Hair follicle dermal papilla cell (primary cell): Measurements from ENCODE around the gene WDR62. TPM values are rescaled to one million over a fixed set of nuclear protein-coding genes. Genes with fewer than 3 reads are reported as not detected.

Experiments used
- total RNA-seq: library from RNA; depleted of rRNA; stranded (reverse); fragments of >200 nt; gene quantifications from 2 replicates; pipeline ENCODE4 v1.2.3, GENCODE V29; 2012

Gene WDR62
- 1.5 and 2.2 TPM in 2 replicates for total RNA-seq

DNA sequence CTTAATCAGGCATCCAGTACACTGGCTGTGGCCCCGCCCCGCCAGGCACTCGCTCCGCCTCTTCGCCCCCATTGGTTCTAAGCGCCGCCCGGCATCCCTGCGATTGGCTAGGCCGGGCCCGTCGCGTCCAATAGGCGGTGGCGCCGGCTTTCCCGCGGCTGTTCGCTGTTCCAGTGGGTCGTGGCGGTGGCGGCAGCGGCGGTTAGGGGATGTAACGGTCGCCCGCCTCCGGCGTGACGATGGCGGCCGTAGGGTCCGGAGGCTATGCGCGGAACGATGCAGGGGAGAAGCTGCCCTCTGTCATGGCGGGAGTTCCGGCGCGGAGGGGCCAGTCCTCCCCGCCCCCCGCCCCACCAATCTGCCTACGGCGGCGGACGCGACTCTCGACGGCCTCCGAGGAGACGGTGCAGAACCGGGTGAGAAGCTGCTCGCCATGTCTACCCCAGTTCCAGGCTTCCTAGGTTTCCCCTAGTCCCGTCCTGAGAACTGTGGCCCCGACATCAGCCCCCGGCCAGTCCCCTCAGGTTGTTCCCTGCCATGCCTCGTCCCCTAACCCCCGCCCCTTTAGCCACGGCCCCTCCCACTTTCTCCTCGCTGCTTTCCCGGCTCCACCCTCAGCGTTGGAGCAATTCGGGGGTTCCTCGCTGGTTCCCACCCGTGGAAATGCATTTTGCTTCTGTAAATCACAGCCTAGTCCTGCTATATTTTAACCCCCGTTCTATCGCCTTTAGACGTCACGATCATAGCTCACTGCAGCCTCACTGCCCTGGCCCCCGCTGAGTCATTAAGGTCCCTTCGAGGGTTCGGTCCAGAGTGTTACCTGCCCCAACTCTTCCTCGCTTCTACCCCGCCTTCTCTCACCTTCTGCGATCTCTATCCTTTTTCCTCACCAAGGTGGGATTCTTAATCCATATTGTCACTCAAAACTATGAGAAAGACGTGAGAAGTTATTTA is at the start of gene WDR62:
TSS of gene WDR62 (plus strand) at position 165 of the 954 bp plus-strand sequence. CDS start at position 240, 75 bp downstream.

DNA sequence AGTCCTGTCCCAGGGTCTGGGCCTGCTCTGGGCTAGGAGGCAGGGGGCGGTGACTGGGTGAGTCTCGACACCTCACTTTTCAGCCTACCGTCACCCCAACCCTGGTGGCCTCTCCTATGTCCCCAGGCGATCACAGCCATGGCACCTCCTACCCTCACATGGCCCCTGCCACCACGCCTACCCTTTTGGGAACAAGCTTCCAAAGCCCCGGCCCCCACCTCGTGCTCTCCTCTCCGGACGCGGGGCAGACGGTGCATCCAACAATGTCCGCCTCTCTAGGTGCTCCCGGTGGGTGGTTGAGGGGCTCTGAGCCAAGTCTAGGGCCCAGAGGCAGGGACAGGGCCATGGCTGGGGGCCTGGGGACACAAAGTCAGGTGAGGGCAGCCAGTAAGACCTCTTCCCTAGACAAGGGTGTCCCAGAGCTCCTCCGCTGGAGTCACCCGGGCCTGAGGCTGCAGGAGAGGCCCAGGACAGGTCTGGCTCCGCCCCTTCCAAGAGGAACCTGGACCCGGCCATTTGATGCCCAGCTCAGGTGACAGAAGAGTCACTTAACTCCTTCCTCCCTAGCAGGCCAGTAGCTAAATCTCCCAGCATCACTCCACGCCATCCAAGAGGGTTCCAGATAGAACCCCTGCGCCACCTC is 46.2 kb upstream of the WDR62 start, which contains the start of gene SYNE4:
TSS of gene SYNE4 (minus strand) at position 478 of the 643 bp plus-strand sequence. CDS start at position 346, 132 bp downstream.

DNA sequence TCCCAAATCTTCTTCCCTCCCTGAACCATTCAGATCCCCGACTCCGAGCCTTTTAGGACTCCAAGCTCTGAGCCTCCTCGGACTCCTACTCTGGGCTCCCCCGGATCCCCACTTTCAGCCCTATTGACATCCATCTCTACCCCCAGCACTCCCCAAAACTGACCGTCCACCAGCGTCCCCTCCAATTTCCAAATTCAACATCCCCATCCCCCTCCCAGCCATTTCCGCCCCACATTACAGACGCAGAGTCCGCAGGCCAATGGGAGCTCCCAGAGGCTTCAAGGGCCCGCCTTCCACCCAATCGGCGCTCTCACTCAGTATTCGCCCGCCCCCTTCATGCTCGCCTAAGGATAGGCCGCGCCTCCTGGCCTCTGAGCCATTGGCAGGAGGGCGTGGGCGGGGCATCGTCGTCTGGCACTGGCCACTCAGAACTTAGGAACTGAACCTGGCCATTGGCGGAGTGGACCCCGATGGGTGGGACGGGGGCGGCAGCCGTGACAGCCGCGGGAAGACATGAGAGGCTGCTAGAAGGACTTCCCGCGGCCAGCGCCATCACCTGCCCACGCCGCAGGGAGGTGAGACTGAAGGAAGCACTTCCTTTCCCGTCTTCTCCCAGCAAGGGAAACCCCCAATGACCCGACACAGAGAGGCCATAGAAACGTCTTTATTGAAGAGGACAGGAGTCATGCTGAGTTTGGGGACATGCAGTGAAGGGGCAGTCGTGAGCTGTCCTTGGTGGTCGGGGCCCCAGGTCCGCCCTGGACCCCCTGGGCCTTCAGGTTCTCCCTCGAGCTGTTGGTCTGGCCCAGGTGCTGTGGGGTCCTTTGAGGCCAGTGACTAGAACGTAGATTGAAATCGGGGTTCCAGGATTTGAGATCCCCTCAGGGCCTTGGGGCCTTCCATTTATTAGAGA is 40.4 kb upstream of the WDR62 start, which contains the start of gene ALKBH6:
TSS of gene ALKBH6 (minus strand) at position 202 of the 913 bp plus-strand sequence. CDS start 816 bp downstream, outside the sequence.

DNA sequence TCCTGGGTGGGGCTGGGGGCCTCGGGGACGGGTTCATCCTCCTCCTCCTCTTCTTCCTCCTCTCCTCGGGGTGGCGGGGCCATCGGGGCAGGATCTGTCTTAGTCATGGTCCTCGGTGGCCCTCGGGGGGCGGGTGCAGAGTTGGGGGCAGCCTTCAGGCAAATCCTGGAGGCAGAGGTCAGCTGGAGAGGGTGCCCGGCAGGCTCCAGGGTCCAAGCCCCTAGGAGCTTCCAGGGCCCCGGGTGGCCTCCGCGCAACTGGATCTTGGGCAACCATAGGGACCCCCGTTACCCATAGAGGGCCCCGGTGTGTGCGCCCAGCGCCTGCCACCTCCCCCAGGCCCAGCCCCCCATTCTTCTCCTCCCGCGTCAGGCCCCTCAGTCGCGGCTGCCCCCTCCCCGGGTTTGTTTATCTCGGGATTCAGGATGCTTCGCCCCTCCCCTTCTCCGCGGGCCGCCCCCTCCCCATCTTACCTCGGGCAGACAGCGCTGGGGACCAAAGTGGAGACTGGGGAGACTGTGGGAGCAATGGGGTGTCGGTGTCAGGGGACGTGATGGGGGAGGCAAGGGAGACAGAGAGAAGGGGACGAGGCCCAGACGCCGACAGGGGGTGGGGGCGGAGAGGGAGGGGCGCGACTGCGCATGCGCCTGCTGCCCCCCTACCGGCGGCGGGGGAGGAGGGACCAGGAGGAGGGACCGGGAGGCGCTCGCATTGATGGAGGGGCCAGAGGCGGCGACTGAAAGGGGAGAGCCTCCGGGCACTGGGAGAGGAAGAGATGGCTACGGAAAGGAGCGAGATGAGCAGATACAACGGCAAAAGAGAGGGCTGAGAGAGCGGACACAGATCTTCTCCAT is 22.2 kb upstream of the WDR62 start, which contains the start of gene CLIP3:
TSS of gene CLIP3 (minus strand) at position 623 of the 854 bp plus-strand sequence. CDS start at position 107, 516 bp downstream.

DNA sequence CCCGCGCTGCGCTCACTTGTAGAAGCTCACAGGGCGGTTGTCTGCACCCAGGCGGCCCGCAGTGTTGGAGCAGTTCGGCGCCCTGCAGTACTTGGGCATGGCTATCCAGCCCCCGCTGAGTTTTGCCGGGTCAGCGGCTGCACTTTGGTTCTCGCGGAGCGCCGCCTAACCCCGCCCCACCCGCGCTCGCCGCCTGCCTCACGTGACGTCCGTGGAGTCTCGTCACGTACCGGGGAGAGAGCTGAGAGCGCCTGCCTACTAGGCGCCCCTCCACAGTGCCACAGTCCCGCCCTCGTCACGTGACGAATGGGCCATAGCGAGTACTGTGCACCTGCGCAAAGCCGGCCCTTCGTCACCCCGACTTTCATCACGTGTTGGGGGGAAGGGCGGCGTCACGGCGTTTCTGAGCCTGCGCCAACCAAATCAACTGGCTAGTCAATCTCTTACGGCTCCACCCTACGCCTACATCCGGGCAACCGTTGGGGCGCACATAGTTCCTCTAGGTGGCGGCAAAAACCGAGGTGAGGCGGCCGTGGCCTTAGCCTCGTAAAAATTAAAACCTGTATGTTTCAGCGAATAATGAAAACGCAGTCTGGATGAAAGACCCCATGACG is 471 bp upstream of the WDR62 start, which contains the start of gene THAP8:
TSS of gene THAP8 (minus strand) at position 167 of the 614 bp plus-strand sequence. CDS start at position 99, 68 bp downstream.

DNA sequence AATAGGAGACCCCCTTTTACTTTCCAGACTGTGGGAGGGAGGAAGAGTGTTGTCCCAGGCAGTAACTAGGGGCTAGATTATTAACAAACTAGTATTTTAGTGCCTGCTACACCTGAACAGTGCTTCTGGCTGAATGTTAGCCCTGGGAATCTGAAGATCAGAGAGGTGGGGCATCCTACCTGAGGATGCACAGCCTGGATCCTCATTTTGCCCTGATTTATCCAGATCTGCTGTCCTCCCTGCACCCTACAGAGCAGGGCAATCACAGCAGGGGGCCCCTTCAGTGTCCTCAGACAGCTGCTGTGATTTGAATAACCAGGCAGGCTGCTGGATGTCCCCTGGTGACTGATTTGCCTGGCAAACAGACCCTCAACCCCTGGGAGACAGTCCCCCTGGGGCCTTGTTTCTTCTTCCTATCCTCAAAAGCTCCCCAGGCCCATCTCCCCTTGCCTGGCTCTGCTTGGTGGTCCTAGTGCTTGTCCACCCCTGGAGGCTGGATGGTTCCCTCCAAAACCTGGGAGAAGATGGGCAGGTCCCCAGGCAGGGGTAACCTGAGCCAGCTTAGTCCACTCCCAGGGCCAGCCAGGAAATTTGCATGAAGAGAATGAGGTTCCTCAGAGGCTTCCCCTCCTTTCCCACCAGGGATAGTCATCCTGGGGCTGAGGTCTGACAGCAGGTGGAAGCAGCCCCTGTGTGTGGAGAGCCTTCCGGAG is 55.9 kb downstream of the WDR62 start, which contains the start of gene OVOL3:
TSS of gene OVOL3 (plus strand) at position 657 of the 713 bp plus-strand sequence. CDS start 60 bp downstream, outside the sequence.

DNA sequence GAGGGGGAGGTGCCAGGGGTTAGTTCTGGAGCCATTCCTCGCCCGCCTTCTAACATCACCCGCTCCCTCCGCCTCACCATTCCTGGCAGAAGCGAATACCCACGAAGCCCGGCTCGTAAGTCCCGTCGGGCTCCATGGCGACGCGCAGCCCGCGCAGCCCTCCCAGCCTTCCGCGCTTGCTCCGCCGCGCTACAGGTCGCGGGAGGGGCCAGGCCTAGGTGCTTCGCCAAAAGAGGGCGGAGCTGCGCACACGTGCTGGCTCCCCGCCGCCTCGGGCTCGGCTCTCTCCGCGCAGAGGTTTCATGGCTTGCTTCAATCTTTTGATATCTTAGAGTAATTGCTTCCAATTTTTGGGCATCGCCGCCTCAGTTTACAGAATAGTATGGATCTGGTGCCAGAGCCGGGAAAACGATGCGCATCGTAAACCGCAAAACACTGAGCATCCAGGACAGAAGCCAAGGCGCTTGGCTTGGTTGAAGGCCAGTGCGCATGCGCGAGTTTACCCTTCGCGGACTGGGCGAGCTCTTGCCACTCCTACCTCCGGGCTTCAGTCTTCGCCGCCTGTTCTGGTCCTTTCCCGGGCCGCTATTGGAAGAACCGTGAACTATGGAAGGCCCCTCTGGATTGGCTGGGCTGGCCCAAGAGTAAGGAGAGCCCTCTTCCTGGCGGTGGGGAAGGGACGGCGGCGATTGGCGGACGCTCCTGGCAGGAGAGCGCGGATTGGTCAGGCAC is 60.2 kb downstream of the WDR62 start, which contains the start of gene POLR2I:
TSS of gene POLR2I (minus strand) at position 155 of the 732 bp plus-strand sequence. CDS start at position 136, 19 bp downstream.

DNA sequence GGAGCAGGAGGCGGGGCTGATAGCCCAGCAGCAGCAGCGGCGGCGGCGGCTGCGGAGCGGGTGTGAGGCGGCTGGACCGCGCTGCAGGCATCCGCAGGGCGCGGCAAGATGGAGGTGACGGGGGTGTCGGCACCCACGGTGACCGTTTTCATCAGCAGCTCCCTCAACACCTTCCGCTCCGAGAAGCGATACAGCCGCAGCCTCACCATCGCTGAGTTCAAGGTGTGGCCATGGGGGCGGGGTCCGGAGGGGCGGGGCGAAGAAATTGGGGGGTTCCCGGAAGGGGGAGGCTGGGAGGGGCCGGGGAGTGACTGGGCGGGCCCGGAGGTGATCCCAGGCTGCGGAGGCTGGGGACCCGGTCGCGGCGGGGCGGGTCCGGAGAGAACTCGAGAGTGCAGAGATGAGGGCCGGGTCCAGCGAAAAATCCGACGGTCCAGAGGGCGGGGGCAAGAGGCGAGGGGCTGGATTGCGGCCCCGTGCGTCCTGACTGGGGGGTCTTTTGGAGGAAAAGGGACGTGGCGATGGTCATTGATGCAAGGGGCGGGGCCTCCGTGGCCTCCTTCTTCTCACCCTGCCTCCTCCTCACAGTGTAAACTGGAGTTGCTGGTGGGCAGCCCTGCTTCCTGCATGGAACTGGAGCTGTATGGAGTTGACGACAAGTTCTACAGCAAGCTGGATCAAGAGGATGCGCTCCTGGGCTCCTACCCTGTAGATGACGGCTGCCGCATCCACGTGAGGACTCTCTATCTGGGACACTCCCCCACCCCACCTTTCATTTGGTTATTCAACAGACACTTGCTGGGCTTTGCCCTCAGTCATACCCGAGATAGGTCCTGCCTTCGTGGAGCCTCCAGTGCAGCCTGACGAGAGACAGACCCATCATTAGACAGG is 61.0 kb downstream of the WDR62 start, which contains the start of gene TBCB:
TSS of gene TBCB (plus strand) at position 16 of the 891 bp plus-strand sequence. CDS start at position 109, 93 bp downstream.

DNA sequence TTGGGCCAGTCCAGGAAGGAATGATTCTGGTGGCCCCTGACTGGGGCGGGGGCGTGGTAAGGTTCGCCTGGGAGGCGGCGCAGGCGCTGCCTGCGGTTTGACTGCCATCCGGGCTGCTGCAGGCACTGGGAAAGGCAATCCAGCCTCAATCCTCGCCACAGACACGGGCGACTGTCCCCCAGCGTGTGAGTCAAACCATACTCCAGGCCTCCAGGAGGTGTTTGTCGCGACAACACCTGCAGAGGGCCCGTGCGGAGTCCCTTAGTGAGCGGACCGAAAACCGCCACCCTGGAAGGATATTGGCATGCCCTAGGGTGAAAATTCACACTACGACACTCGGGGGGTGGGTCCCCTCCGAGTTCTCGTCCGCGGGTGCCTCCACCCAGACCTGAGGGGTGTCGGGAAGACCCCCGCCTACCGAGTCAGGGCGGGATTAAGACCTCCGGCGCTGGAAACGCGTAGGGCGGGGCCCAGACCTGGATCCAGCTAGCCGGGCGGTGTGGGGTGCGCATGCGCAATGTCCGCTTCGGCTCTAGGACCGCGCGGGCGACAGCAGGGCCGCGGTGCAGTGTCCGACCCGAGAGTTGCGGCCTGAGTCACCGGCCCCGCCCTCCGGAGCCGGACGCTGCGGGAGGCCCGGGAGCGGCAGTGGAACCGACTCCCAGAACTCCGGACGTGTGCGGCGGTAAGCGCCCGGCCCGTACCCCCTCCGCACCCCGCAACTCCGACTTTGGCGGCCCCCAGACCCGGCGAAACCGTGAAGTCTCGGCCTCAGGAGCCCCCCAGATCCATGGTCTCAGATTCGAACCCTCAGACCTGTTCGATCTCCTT is 85.0 kb downstream of the WDR62 start, which contains the start of gene CAPNS1:
TSS of gene CAPNS1 (plus strand) at position 594 of the 831 bp plus-strand sequence. CDS start 946 bp downstream, outside the sequence.

DNA sequence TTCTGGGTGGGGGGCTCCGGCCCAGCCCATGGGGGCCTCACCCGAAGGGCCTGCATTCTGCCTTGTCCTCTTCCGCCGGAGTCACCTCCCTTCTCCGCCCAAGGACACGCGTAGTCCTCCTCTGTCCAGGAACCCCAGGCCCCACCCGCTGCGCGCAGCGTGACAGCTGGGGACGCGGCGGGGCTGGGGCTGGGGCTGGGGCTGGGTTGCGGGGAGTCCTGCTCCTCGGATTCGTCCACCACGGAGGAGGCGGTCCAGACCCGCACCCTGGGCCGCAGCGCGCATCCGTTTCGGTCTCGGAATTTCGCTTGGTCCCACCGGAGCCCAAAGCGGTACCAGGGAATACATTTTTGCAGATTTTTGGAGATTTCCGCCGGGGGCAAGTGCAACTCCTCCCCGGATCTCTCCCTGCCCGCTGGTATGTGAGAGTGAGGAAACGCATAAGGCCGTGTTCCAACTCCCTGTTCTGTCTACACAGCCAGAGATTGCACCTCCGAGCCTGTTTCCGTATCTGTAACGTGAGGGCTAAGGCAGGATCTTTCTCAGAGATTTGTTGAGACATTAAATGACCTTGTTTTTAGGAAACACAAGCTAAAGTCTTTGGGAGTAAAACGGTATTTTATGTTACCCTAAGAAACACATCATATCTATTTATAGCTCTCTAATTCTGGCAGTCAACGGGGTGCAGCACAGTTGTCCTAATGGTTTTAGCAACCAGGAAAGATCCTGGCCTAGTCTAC is 97.8 kb downstream of the WDR62 start, which contains the start of gene COX7A1:
TSS of gene COX7A1 (minus strand) at position 96 of the 740 bp plus-strand sequence. CDS start at position 56, 40 bp downstream.

Other genes with a start within 250 kb of the WDR62 start
- not detected in 2 replicates for gene PRODH2, start 242.1 kb upstream of the WDR62 start, total RNA-seq
- gene NPHS1, start 202.4 kb upstream of the WDR62 start, total RNA-seq, result not detected in 2 replicates
- not detected in 2 replicates for gene KIRREL2, start 198.0 kb upstream of the WDR62 start, total RNA-seq
- gene APLP1, start 186.3 kb upstream of the WDR62 start, total RNA-seq, result 13.8 and 16.4 TPM in 2 replicates
- gene NFKBID, start 154.4 kb upstream of the WDR62 start, total RNA-seq, result 4.1 and 14.8 TPM in 2 replicates
- 0.81 TPM in 1 of 2 replicates, not detected in the other for gene HCST, start 152.4 kb upstream of the WDR62 start, total RNA-seq
- 0.73 TPM in 1 of 2 replicates, not detected in the other for gene TYROBP, start 146.6 kb upstream of the WDR62 start, total RNA-seq
- 5.8 and 6.0 TPM in 2 replicates for gene LRFN3, start 118.5 kb upstream of the WDR62 start, total RNA-seq
- gene SDHAF1, start 59.7 kb upstream of the WDR62 start, total RNA-seq, result 9.9 and 22.1 TPM in 2 replicates
- not detected in 2 replicates for gene SYNE4, start 46.1 kb upstream of the WDR62 start, total RNA-seq
- 10.9 and 16.6 TPM in 2 replicates for gene ALKBH6, start 40.7 kb upstream of the WDR62 start, total RNA-seq
- gene CLIP3, start 22.0 kb upstream of the WDR62 start, total RNA-seq, result 20.4 and 22.8 TPM in 2 replicates
- 8.0 and 8.9 TPM in 2 replicates for gene THAP8, start 612 bp upstream of the WDR62 start, total RNA-seq
- gene OVOL3, start 56.2 kb downstream of the WDR62 start, total RNA-seq, result not detected in 2 replicates
- gene POLR2I, start 60.0 kb downstream of the WDR62 start, total RNA-seq, result 17.2 and 19.8 TPM in 2 replicates
- 131 and 159 TPM in 2 replicates for gene TBCB, start 60.6 kb downstream of the WDR62 start, total RNA-seq
- 476 and 492 TPM in 2 replicates for gene CAPNS1, start 85.2 kb downstream of the WDR62 start, total RNA-seq
- 13.3 and 14.1 TPM in 2 replicates for gene COX7A1, start 97.5 kb downstream of the WDR62 start, total RNA-seq
- 6.8 and 8.6 TPM in 2 replicates for gene ZNF565, start 159.8 kb downstream of the WDR62 start, total RNA-seq
- gene ZNF146, start 160.2 kb downstream of the WDR62 start, total RNA-seq, result 71.5 and 83.9 TPM in 2 replicates